ENCODE results near the gene FCHO2.

FCHO2 gene

GRCh38 chr5:73045623-73046022 lies 89.8 kb downstream of the FCHO2 start:
- ATAC-seq (ENCODE audit: low read depth), result no peak
- H3K36me3 ChIP-seq (ENCODE audit: low read depth), result peaks cover 20% of the 10 kb centered on the region
- H3K9me3 ChIP-seq (ENCODE audit: severe bottlenecking), result peaks cover 4% of the 10 kb centered on the region
- no peaks in the 10 kb centered on the region for H3K4me1 ChIP-seq (ENCODE audit: insufficient read depth, poor library complexity, severe bottlenecking)
- no peak for TF ChIP-seq CTCF (IDR thresholded peaks at IDR 0.05; ENCODE audit: poor library complexity, severe bottlenecking)
- DNase-seq (ENCODE audit: low spot score), result no peak
- H3K4me3 ChIP-seq (ENCODE audit: severe bottlenecking), result no peak overlapping the region
- no peaks in the 10 kb centered on the region for H3K27me3 ChIP-seq (ENCODE audit: insufficient read depth, poor library complexity, severe bottlenecking)
- no peak overlapping the region for H3K27ac ChIP-seq (ENCODE audit: poor library complexity, severe bottlenecking)

GRCh38 chr5:73061593-73061992 lies 105.8 kb downstream of the FCHO2 start:
- TF ChIP-seq CTCF (IDR thresholded peaks at IDR 0.05; ENCODE audit: poor library complexity, severe bottlenecking), result no peak
- H3K4me3 ChIP-seq (ENCODE audit: severe bottlenecking), result no peak overlapping the region
- ATAC-seq (ENCODE audit: low read depth) (no peak), DNase-seq (ENCODE audit: low spot score) (no peak)
- no peaks in the 10 kb centered on the region for H3K9me3 ChIP-seq (ENCODE audit: severe bottlenecking)
- H3K27ac ChIP-seq (ENCODE audit: poor library complexity, severe bottlenecking), result no peak overlapping the region
- H3K27me3 ChIP-seq (ENCODE audit: insufficient read depth, poor library complexity, severe bottlenecking), result no peaks in the 10 kb centered on the region
- H3K36me3 ChIP-seq (ENCODE audit: low read depth), result peaks cover 39% of the 10 kb centered on the region
- no peaks in the 10 kb centered on the region for H3K4me1 ChIP-seq (ENCODE audit: insufficient read depth, poor library complexity, severe bottlenecking)

- Histone ChIP-seq H3K27me3 (ENCODE audit: insufficient read depth, poor library complexity, severe bottlenecking) (no peaks in the 10 kb centered on the region), H3K4me3 (ENCODE audit: severe bottlenecking) (no peak overlapping the region), H3K4me1 (ENCODE audit: insufficient read depth, poor library complexity, severe bottlenecking) (no peaks in the 10 kb centered on the region), H3K36me3 (ENCODE audit: low read depth) (peaks cover 59% of the 10 kb centered on the region), H3K27ac (ENCODE audit: poor library complexity, severe bottlenecking) (no peak overlapping the region), H3K9me3 (ENCODE audit: severe bottlenecking) (no peaks in the 10 kb centered on the region)
- ATAC-seq (ENCODE audit: low read depth), result no peak
- TF ChIP-seq CTCF (IDR thresholded peaks at IDR 0.05; ENCODE audit: poor library complexity, severe bottlenecking), result no peak
- no peak for DNase-seq (ENCODE audit: low spot score)
These were observed 110.6 kb downstream of the FCHO2 start for GRCh38 chr5:73066466-73066865.

- no peak for DNase-seq (ENCODE audit: low spot score)
- ATAC-seq (ENCODE audit: low read depth), result no peak
- Histone ChIP-seq H3K27me3 (ENCODE audit: insufficient read depth, poor library complexity, severe bottlenecking) (no peaks in the 10 kb centered on the region), H3K27ac (ENCODE audit: poor library complexity, severe bottlenecking) (no peak overlapping the region), H3K9me3 (ENCODE audit: severe bottlenecking) (no peaks in the 10 kb centered on the region), H3K4me1 (ENCODE audit: insufficient read depth, poor library complexity, severe bottlenecking) (no peaks in the 10 kb centered on the region), H3K36me3 (ENCODE audit: low read depth) (peaks cover 63% of the 10 kb centered on the region), H3K4me3 (ENCODE audit: severe bottlenecking) (no peak overlapping the region)
- no peak for TF ChIP-seq CTCF (IDR thresholded peaks at IDR 0.05; ENCODE audit: poor library complexity, severe bottlenecking)
These were observed 111.4 kb downstream of the FCHO2 start for GRCh38 chr5:73067213-73067612.

GRCh38 chr5:73081093-73081492 lies 125.3 kb downstream of the FCHO2 start:
- Histone ChIP-seq H3K9me3 (ENCODE audit: severe bottlenecking) (no peaks in the 10 kb centered on the region), H3K27ac (ENCODE audit: poor library complexity, severe bottlenecking) (no peak overlapping the region), H3K27me3 (ENCODE audit: insufficient read depth, poor library complexity, severe bottlenecking) (no peaks in the 10 kb centered on the region), H3K4me1 (ENCODE audit: insufficient read depth, poor library complexity, severe bottlenecking) (no peaks in the 10 kb centered on the region), H3K36me3 (ENCODE audit: low read depth) (peaks cover 49% of the 10 kb centered on the region), H3K4me3 (ENCODE audit: severe bottlenecking) (no peak overlapping the region)
- TF ChIP-seq CTCF (IDR thresholded peaks at IDR 0.05; ENCODE audit: poor library complexity, severe bottlenecking), result no peak
- no peak for DNase-seq (ENCODE audit: low spot score)
- ATAC-seq (ENCODE audit: low read depth), result no peak

Measured in RWPE2 (cell line).